HCT116 (cell line): ENCODE measurements around the gene DLG2. TPM values are rescaled to one million over a fixed set of nuclear protein-coding genes. Genes with fewer than 3 reads are reported as not detected.

ENCODE experiments used
- ATAC-seq: fragments of 200-7000 bp; cut with Tn5 transposase; 2 replicates; pipeline ENCODE4 v1.9.1; 2020; ENCODE audit warnings: mild to moderate bottlenecking, moderate library complexity
- BruUV-seq: library from RNA; stranded (reverse); fragments of 400-500 nt; replicated peaks from 2 replicates; lab custom pipeline; 2021; lab: Mats Ljungman, UMichigan
- CTCF ChIA-PET: fragments of 300-600 bp; sonication (Branson Sonifier 250); formaldehyde crosslinking; loops from one replicate; lab custom pipeline; 2021; ENCODE audit warnings: antibody characterized with exemption; lab: Charles Lee
- POLR2A ChIA-PET: fragments of 300-600, 350-600 bp; sonication (Branson Sonifier 250); formaldehyde crosslinking; loops from one replicate; lab custom pipeline; 2021; ENCODE audit warnings: antibody characterized with exemption; lab: Charles Lee
- RAD21 ChIA-PET, 2 experiments: fragments of 300-600 bp; sonication (Branson Sonifier 250); formaldehyde crosslinking; loops; one replicate each; lab custom pipeline; 2023; ENCODE audit warnings: low total read pairs in 2 of 2; ENCODE audit not compliant: uncharacterized antibody in 2 of 2, unreplicated experiment in 2 of 2, low non-redundant PET in 1 of 2; lab: Charles Lee
- DNase-seq: peaks from one replicate; pipeline ENCODE4 v3.0.0-alpha.2; 2010; ENCODE audit warnings: low read depth, low spot score
- H2AFZ ChIP-seq: fragments of 200-600 bp; shearing (Covaris generic), sonication (generic); 2 replicates; pipeline ENCODE4 v1.6.1; 2017; ENCODE audit warnings: low read depth, mixed run types, mixed read lengths, antibody characterized with exemption, low read length; ENCODE audit not compliant: poor library complexity, severe bottlenecking
- H3K27ac ChIP-seq: 2 replicates; pipeline ENCODE4 v1.5.1; 2012; ENCODE audit warnings: low read depth, low read length
- H3K27me3 ChIP-seq: fragments of 200-600 bp; sonication (generic); 2 replicates; pipeline ENCODE4 v1.6.1; 2016; ENCODE audit warnings: mixed run types, low read length, mixed read lengths; ENCODE audit not compliant: insufficient read depth
- H3K36me3 ChIP-seq, 2 experiments: fragments of 200-500 bp in 1 of 2; fragments of 200-600 bp in 1 of 2; sonication (Bioruptor generic) in 1 of 2; sonication (generic) in 1 of 2; 2 replicates each; pipeline versions ENCODE4 v1.5.1 to v1.6.1; 2014 to 2016; ENCODE audit warnings: low read length in 2 of 2, inconsistent platforms in 1 of 2, mixed read lengths in 1 of 2, mixed run types in 1 of 2; ENCODE audit not compliant: insufficient read depth in 2 of 2, control insufficient read depth in 1 of 2
- H3K4me1 ChIP-seq, 2 experiments: fragments of 200-600 bp in 1 of 2; sonication (generic) in 1 of 2; 2 replicates each; pipeline versions ENCODE4 v1.5.1 to v1.6.1; 2012 to 2017; ENCODE audit warnings: low read length in 2 of 2, inconsistent platforms in 1 of 2, mild to moderate bottlenecking in 1 of 2, mixed read lengths in 1 of 2, mixed run types in 1 of 2, moderate library complexity in 1 of 2; ENCODE audit not compliant: insufficient read depth in 2 of 2, control insufficient read depth in 1 of 2
- H3K4me2 ChIP-seq: fragments of 200-600 bp; sonication (generic); 2 replicates; pipeline ENCODE4 v1.6.1; 2017; ENCODE audit warnings: mixed run types, low read length, mixed read lengths
- H3K4me3 ChIP-seq, 2 experiments: fragments of 200-600 bp in 1 of 2; sonication (generic) in 1 of 2; replicated peaks in 1 of 2; 2 replicates each; pipeline ENCODE4 v1.5.1; 2011 to 2016; ENCODE audit warnings: low read length in 2 of 2, control low read depth in 1 of 2, low read depth in 1 of 2, mild to moderate bottlenecking in 1 of 2, mixed read lengths in 1 of 2, mixed run types in 1 of 2
- H3K79me2 ChIP-seq: fragments of 200-600 bp; sonication (generic); 2 replicates; pipeline ENCODE4 v1.6.1; 2017; ENCODE audit warnings: mild to moderate bottlenecking, mixed run types, low read length, moderate library complexity, mixed read lengths; ENCODE audit not compliant: insufficient read depth
- H3K9ac ChIP-seq: fragments of 200-600 bp; sonication (generic); 2 replicates; pipeline ENCODE4 v1.6.1; 2016; ENCODE audit warnings: low read length, mixed read lengths
- H3K9me2 ChIP-seq: fragments of 200-600 bp; sonication (generic), shearing (Covaris generic); 2 replicates; pipeline ENCODE4 v1.6.1; 2017; ENCODE audit warnings: mixed run types, mild to moderate bottlenecking, moderate library complexity; ENCODE audit not compliant: insufficient read depth
- H3K9me3 ChIP-seq, 2 experiments: fragments of 200-500 bp in 1 of 2; fragments of 200-600 bp in 1 of 2; sonication (Bioruptor generic) in 1 of 2; sonication (generic) in 1 of 2; 2 replicates each; pipeline ENCODE4 v1.6.1; 2014 to 2017; ENCODE audit warnings: low read length in 2 of 2, mixed read lengths in 2 of 2, inconsistent platforms in 1 of 2, low read depth in 1 of 2, mild to moderate bottlenecking in 1 of 2, mixed run types in 1 of 2, moderate library complexity in 1 of 2; ENCODE audit not compliant: control insufficient read depth in 1 of 2, insufficient read depth in 1 of 2
- H4K20me1 ChIP-seq: fragments of 200-600 bp; sonication (generic), shearing (Covaris generic); 2 replicates; pipeline ENCODE4 v1.6.1; 2017; ENCODE audit warnings: mixed run types, mild to moderate bottlenecking, moderate library complexity; ENCODE audit not compliant: insufficient read depth
- CEBPB ChIP-seq: IDR thresholded peaks from 2 replicates; pipeline ENCODE4 v1.6.1; 2012; ENCODE audit warnings: low read depth
- CTCF ChIP-seq, 3 experiments: fragments of 200-600 bp in 1 of 3; sonication (generic) in 1 of 3; IDR thresholded peaks in 2 of 3; conservative IDR thresholded peaks in 1 of 3; 2 replicates each; pipeline ENCODE4 v1.5.1; 2012 to 2017; ENCODE audit warnings: low read depth in 2 of 3, low read length in 2 of 3, antibody characterized with exemption in 1 of 3, borderline replicate concordance in 1 of 3, control low read depth in 1 of 3, mild to moderate bottlenecking in 1 of 3, mixed read lengths in 1 of 3, mixed run types in 1 of 3, moderate library complexity in 1 of 3; ENCODE audit not compliant: insufficient read depth in 1 of 3
- EGR1 ChIP-seq: IDR thresholded peaks from 2 replicates; pipeline ENCODE4 v1.6.1; 2012; ENCODE audit warnings: low read depth
- ELF1 ChIP-seq: IDR thresholded peaks from 2 replicates; pipeline ENCODE4 v1.6.1; 2012; ENCODE audit warnings: low read depth, borderline replicate concordance
- FOSL1 ChIP-seq: IDR thresholded peaks from 2 replicates; pipeline ENCODE4 v1.6.1; 2012; ENCODE audit warnings: low read depth
- JUND ChIP-seq: IDR thresholded peaks from 2 replicates; pipeline ENCODE4 v1.6.1; 2012
- POLR2AphosphoS5 ChIP-seq: IDR thresholded peaks from 2 replicates; pipeline ENCODE4 v1.6.1; 2011; ENCODE audit warnings: mild to moderate bottlenecking, low read depth, low read length, moderate library complexity
- RAD21 ChIP-seq: IDR thresholded peaks from 2 replicates; pipeline ENCODE4 v1.6.1; 2012; ENCODE audit warnings: low read depth, mild to moderate bottlenecking
- SP1 ChIP-seq: IDR thresholded peaks from 2 replicates; pipeline ENCODE4 v1.6.1; 2012; ENCODE audit warnings: low read depth
- TCF7L2 ChIP-seq: IDR thresholded peaks from 2 replicates; pipeline ENCODE4 v1.7.0; 2011; ENCODE audit warnings: borderline replicate concordance, inconsistent platforms; ENCODE audit not compliant: insufficient read depth, insufficient read length; ENCODE audit errors: extremely low read depth
- ZNF274 ChIP-seq: fragments of 200-500 bp; sonication (Bioruptor generic); IDR thresholded peaks from 2 replicates; pipeline ENCODE4 v1.6.1; 2014; ENCODE audit warnings: mild to moderate bottlenecking, low read depth, low read length, inconsistent platforms
- intact Hi-C: fragments of 100-400 bp; cut with micrococcal nuclease; formaldehyde crosslinking; loops from 2 replicates; pipeline ENCODE4 v1.10.0; 2022
- total RNA-seq: library from RNA; stranded (reverse); gene quantifications from one replicate; pipeline ENCODE4 v1.2.1, GENCODE V29; 2021; ENCODE audit not compliant: unreplicated experiment
- TF ChIP-seq, protein P1 (sequence below): IDR thresholded peaks from 2 replicates; pipeline ENCODE4 v1.6.1; 2011; ENCODE audit warnings: mild to moderate bottlenecking, low read length, moderate library complexity; ENCODE audit not compliant: insufficient replicate concordance; ENCODE audit errors: extremely low read depth
- TF ChIP-seq, protein P2 (sequence below): IDR thresholded peaks from 2 replicates; pipeline ENCODE4 v1.6.1; 2012

Gene DLG2
- total RNA-seq, 1 experiment from 2014 or later, result 2.4 TPM

DNA sequence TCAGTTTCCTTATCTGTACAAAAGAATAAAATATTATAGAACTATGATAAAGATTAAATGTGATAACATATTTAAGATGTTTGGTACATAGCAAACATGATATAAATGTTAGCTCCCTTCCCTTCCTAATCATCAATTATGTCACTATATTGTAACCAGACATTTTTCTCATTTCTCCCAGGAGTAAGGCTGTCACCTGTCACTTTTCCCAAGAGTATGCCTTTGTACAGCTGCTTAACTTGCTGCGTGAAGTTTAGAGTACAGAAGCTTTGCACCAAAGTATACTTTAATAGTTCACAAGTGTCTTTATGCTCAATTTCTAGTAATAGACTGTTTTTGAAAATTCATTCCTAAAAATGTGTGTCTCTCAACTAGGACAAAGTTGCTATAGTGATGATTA, 186.9 kb downstream of the DLG2 start:
- intact Hi-C loops, result no loop called here
- no TSS peak for BruUV-seq
- H3K4me2 ChIP-seq, result no peak overlapping the region

More for the DNA sequence above, 186.9 kb downstream of the DLG2 start:
- Histone ChIP-seq H3K27ac (no peak overlapping the region), H3K36me3 (no peaks in the 10 kb centered on the region), H3K9ac (no peak overlapping the region), H2AFZ (no peak overlapping the region), H3K79me2 (no peaks in the 10 kb centered on the region), H3K9me3 (no peaks in the 10 kb centered on the region), H3K4me1 (no peaks in the 10 kb centered on the region), H3K9me2 (no peaks in the 10 kb centered on the region), H3K4me3 (no peak overlapping the region), H4K20me1 (no peaks in the 10 kb centered on the region), H3K27me3 (0 out of 2 replicates have a peak, but pooled peaks cover 7% of the 10 kb centered on the region)
- ChIA-PET RAD21 (no interaction called here), POLR2A (no interaction called here), CTCF (no interaction called here)
- ATAC-seq (no peak), DNase-seq (no peak)
- TF ChIP-seq EGR1 (no peak), CTCF (IDR thresholded peaks at IDR 0.05 in 2 of 3, conservative IDR thresholded peaks at IDR 0.05 in 1 of 3; ENCODE audit: borderline replicate concordance in 1 of 3, insufficient read depth in 1 of 3, low read depth in 2 of 3, low read length in 2 of 3) (no peak), RAD21 (no peak), FOSL1 (no peak), JUND (no peak), SP1 (no peak), POLR2AphosphoS5 (no peak), ELF1 (no peak), TCF7L2 (no peak), CEBPB (no peak), ZNF274 (no peak)
- TF ChIP-seq, protein P1, sequence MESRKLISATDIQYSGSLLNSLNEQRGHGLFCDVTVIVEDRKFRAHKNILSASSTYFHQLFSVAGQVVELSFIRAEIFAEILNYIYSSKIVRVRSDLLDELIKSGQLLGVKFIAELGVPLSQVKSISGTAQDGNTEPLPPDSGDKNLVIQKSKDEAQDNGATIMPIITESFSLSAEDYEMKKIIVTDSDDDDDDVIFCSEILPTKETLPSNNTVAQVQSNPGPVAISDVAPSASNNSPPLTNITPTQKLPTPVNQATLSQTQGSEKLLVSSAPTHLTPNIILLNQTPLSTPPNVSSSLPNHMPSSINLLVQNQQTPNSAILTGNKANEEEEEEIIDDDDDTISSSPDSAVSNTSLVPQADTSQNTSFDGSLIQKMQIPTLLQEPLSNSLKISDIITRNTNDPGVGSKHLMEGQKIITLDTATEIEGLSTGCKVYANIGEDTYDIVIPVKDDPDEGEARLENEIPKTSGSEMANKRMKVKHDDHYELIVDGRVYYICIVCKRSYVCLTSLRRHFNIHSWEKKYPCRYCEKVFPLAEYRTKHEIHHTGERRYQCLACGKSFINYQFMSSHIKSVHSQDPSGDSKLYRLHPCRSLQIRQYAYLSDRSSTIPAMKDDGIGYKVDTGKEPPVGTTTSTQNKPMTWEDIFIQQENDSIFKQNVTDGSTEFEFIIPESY, result no peak
- TF ChIP-seq, protein P2, sequence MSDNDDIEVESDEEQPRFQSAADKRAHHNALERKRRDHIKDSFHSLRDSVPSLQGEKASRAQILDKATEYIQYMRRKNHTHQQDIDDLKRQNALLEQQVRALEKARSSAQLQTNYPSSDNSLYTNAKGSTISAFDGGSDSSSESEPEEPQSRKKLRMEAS, result no peak
